Measurements from ENCODE around the gene HOXB6. TPM values are rescaled to one million over a fixed set of nuclear protein-coding genes. Genes with fewer than 3 reads are reported as not detected.

Gene HOXB6
- total RNA-seq, 1 experiment from 2014 or later: 64.8 TPM

- no peak for TF ChIP-seq CEBPB (IDR thresholded peaks at IDR 0.05; ENCODE audit: low read depth)
- TF ChIP-seq ZFX (IDR thresholded peaks at IDR 0.05): no peak
- TF ChIP-seq ATF3 (IDR thresholded peaks at IDR 0.05): no peak
- TF ChIP-seq ZNF274 (IDR thresholded peaks at IDR 0.05; ENCODE audit: low read depth, low read length): no peak
Measured at GRCh38 chr17:48551596-48552465, 53.0 kb downstream of the HOXB6 start (continued).

- H3K9me2 ChIP-seq (ENCODE audit: insufficient read depth): no peaks in the 10 kb centered on the region
- POLR2A ChIA-PET: no interaction called here
Measured at GRCh38 chr17:48551214-48551555, 53.6 kb downstream of the HOXB6 start.

More at GRCh38 chr17:48551214-48551555, 53.6 kb downstream of the HOXB6 start:
- intact Hi-C loops (cut with micrococcal nuclease): no loop called here
- no peaks in the 10 kb centered on the region for H3K4me1 ChIP-seq (ENCODE audit: control insufficient read depth in 1 of 2, insufficient read depth in 2 of 2, low read length in 2 of 2)
- peaks cover 0 to 4% of the 10 kb centered on the region in 2 experiments; a peak in 1 of 4 replicates for H3K36me3 ChIP-seq (ENCODE audit: control insufficient read depth in 1 of 2, insufficient read depth in 2 of 2, low read length in 2 of 2)
- DNase-seq (ENCODE audit: low read depth, low spot score): no peak
- no peak overlapping the region for H2AFZ ChIP-seq (ENCODE audit: low read depth, low read length, poor library complexity, severe bottlenecking)
- no peak overlapping the region for H3K27ac ChIP-seq (ENCODE audit: low read depth, low read length)
- BruUV-seq (replicated peaks): no TSS peak
- CTCF ChIA-PET: no interaction called here
- H3K79me2 ChIP-seq (ENCODE audit: insufficient read depth, low read length): no peaks in the 10 kb centered on the region
- RAD21 ChIA-PET (ENCODE audit: low non-redundant PET in 1 of 2, low total read pairs in 2 of 2, uncharacterized antibody in 2 of 2, unreplicated experiment in 2 of 2): no interaction called here
- H3K9ac ChIP-seq (ENCODE audit: low read length): no peak overlapping the region
- H3K4me2 ChIP-seq (ENCODE audit: low read length): no peak overlapping the region
- H3K4me3 ChIP-seq (replicated peaks in 1 of 2; ENCODE audit: low read depth in 1 of 2, low read length in 2 of 2): no peak overlapping the region
- no peak for ATAC-seq
- H4K20me1 ChIP-seq (ENCODE audit: insufficient read depth): no peaks in the 10 kb centered on the region
- H3K27me3 ChIP-seq (ENCODE audit: insufficient read depth, low read length): no peaks in the 10 kb centered on the region
- no peaks in the 10 kb centered on the region for H3K9me3 ChIP-seq (ENCODE audit: control insufficient read depth in 1 of 2, insufficient read depth in 1 of 2, low read depth in 1 of 2, low read length in 2 of 2)
- no peak for TF ChIP-seq ZBTB33 (IDR thresholded peaks at IDR 0.05; ENCODE audit: extremely low read depth, insufficient replicate concordance, low read length)
- no peak for TF ChIP-seq EZH2phosphoT487 (IDR thresholded peaks at IDR 0.05; ENCODE audit: borderline replicate concordance)
- TF ChIP-seq CBX3 (IDR thresholded peaks at IDR 0.05; ENCODE audit: low read depth): no peak
- TF ChIP-seq ATF3 (IDR thresholded peaks at IDR 0.05): no peak
- TF ChIP-seq CEBPB (IDR thresholded peaks at IDR 0.05; ENCODE audit: low read depth): no peak
- no peak for TF ChIP-seq MAX (IDR thresholded peaks at IDR 0.05)
- TF ChIP-seq RAD21 (IDR thresholded peaks at IDR 0.05; ENCODE audit: low read depth): no peak
- no peak for TF ChIP-seq CTCF (IDR thresholded peaks at IDR 0.05 in 2 of 3, conservative IDR thresholded peaks at IDR 0.05 in 1 of 3; ENCODE audit: borderline replicate concordance in 1 of 3, insufficient read depth in 1 of 3, low read depth in 2 of 3, low read length in 2 of 3)
- TF ChIP-seq SP1 (IDR thresholded peaks at IDR 0.05; ENCODE audit: low read depth): no peak
- TF ChIP-seq JUND (IDR thresholded peaks at IDR 0.05): no peak
- TF ChIP-seq YY1 (IDR thresholded peaks at IDR 0.05; ENCODE audit: extremely low read depth, insufficient replicate concordance, low read depth, low read length): no peak
- no peak for TF ChIP-seq POLR2AphosphoS5 (IDR thresholded peaks at IDR 0.05; ENCODE audit: low read depth, low read length)
- TF ChIP-seq TCF7L2 (IDR thresholded peaks at IDR 0.05; ENCODE audit: borderline replicate concordance, extremely low read depth, insufficient read depth, insufficient read length): no peak
- TF ChIP-seq EZH2 (IDR thresholded peaks at IDR 0.05): no peak
- TF ChIP-seq SIN3A (IDR thresholded peaks at IDR 0.05; ENCODE audit: low read depth): no peak
- TF ChIP-seq ELF1 (IDR thresholded peaks at IDR 0.05; ENCODE audit: borderline replicate concordance, low read depth): no peak
- TF ChIP-seq EGR1 (IDR thresholded peaks at IDR 0.05; ENCODE audit: low read depth): no peak
- no peak for TF ChIP-seq POLR2A (IDR thresholded peaks at IDR 0.05; ENCODE audit: borderline replicate concordance, extremely low read depth, insufficient read depth, insufficient read length)
- TF ChIP-seq ZNF274 (IDR thresholded peaks at IDR 0.05; ENCODE audit: low read depth, low read length): no peak
